ENCODE data around the gene MAP3K7. TPM values are rescaled to one million over a fixed set of nuclear protein-coding genes. Genes with fewer than 3 reads are reported as not detected.
"Not testable (repeated sequence)": the region's sequence is repeated elsewhere in the genome, so short reads cannot be mapped to it uniquely, and the experiment has no call there.

Gene MAP3K7
- total RNA-seq, 1 donor from 2014 or later = 32.5 TPM

- DNase-seq (ENCODE audit: low spot score) (no peak), ATAC-seq (no peak)
- intact Hi-C loops (cut with DNase I) = no loop called here
These were observed 3.6 kb downstream of the MAP3K7 start for GRCh38 chr6:90583179-90583835.

GRCh38 chr6:90581146-90581545, 5.7 kb downstream of the MAP3K7 start:
- DNase-seq (ENCODE audit: low spot score) (no peak), ATAC-seq (no peak)
- intact Hi-C loops (cut with DNase I) = no loop called here

DNA sequence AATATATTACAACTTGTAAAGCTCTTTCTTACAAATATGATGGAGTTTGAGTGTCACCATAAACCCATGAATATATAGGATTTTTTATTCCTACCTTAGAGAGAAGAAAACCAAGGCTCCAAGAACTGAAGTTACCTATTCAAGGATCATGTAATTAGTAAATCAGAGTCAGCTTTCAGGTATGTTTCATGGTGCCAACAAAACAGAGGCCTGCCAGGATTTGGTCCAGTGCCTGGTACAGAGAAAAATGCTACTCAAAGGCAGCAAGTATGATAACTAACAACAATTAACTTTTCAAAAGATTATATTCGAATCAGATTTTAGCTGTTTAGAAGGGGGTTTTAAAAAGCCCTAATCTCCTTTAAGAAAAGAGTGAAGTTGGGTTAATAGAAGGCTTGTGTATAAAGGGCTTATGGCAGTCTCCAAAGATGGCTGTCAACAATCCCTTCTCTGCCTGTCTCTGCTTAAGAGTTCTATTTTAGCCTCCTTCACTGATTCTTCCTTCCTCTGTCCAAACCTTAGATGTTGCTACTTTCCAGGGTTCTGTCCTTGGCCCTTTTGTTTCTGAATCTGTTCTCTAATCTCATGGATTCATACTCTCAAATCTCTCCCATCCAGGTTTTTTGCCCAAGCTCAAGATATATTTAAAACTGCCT, 7.8 kb downstream of the MAP3K7 start:
- intact Hi-C loops (cut with DNase I) = no loop called here
- DNase-seq (ENCODE audit: low spot score) = no peak
- no peak for ATAC-seq

DNA sequence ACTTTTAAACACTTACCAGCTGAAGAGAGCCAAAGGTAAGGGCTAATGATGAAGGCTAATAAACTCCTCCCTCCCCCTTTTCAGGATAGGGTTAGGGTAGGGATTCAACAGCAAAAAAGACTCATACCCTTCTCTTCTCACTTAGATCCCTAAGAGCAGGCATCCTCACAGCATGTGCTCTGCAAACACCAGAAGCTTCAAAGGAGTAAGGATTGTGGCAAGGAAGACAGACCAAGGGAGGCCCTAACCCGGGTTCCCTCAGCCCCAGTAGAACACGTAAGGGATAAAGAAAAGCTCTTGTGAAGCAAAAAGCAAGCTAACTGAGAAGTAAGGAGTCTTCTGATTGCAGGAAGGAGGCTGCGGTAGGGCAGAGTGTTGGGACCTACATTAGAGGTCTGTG, 11.6 kb downstream of the MAP3K7 start:
- DNase-seq (ENCODE audit: low spot score) = no peak
- no peak for ATAC-seq
- intact Hi-C loops (cut with DNase I) = no loop called here

- no peak for DNase-seq (ENCODE audit: low spot score)
- ATAC-seq = no peak
- intact Hi-C loops (cut with DNase I) = no loop called here
These were observed 12.3 kb downstream of the MAP3K7 start for GRCh38 chr6:90574610-90575009.

- DNase-seq (ENCODE audit: low spot score) (no peak), ATAC-seq (no peak)
- intact Hi-C loops (cut with DNase I) = no loop called here
These were observed 13.2 kb downstream of the MAP3K7 start for GRCh38 chr6:90573624-90574023.

DNA sequence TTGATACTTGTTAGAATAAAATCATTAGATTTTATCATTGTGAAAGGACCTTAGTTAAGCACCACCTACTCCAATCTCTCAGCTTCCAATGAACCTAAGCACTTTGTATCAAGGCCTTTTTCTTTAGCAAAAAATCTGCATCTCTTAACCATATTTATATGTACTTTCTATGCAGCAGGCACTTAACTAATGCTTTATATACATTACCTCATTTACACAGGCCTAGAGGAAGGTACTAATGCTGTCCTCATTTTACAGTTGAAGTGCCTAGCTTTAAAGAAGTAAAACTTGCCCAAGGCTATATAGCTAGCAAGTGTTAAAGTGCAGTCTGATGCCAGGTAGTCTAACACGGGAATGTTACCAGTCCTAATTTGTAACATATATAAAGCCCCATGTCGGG, 14.0 kb downstream of the MAP3K7 start:
- ATAC-seq (no peak), DNase-seq (ENCODE audit: low spot score) (no peak)
- intact Hi-C loops (cut with DNase I) = no loop called here

DNA sequence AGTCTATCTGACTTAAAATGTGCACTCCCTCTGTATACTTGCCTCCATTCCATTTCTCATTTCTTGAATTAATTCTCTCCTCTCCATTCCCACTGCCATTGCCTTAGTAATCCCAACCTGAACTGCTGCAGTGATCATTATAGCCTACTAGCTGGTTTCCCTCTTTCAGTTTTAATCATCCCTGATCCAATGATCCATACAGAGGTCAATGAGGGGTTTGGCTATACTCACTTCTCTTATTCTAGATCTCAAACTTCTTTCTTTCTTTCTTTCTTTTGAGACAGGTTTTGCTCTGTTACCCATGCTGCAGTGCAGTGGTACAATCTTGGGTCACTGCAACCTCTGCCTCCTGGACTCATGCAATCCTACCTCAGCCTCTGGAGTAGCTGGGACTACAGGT, 17.6 kb downstream of the MAP3K7 start:
- intact Hi-C loops (cut with DNase I) = no loop called here
- ATAC-seq = no peak

DNA sequence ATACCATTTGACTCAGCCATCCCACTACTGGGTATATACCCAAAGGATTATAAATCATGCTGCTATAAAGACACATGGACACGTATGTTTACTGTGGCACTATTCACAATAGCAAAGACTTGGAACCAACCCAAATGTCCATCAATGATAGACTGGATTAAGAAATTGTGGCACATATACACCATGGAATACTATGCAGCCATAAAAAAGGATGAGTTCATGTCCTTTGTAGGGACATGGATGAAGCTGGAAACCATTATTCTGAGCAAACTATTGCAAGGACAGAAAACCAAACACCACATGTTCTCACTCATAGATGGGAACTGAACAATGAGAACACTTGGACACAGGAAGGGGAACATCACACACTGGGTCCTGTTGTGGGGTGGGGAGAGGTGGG, 19.2 kb downstream of the MAP3K7 start:
- ATAC-seq; DNase-seq (ENCODE audit: low spot score); intact Hi-C loops (cut with DNase I): not testable (repeated sequence)

More for the DNA sequence above, 17.6 kb downstream of the MAP3K7 start:
- DNase-seq (ENCODE audit: low spot score) = no peak

GRCh38 chr6:90562341-90562740, 24.5 kb downstream of the MAP3K7 start:
- DNase-seq (ENCODE audit: low spot score); intact Hi-C loops (cut with DNase I); ATAC-seq: not testable (repeated sequence)

DNA sequence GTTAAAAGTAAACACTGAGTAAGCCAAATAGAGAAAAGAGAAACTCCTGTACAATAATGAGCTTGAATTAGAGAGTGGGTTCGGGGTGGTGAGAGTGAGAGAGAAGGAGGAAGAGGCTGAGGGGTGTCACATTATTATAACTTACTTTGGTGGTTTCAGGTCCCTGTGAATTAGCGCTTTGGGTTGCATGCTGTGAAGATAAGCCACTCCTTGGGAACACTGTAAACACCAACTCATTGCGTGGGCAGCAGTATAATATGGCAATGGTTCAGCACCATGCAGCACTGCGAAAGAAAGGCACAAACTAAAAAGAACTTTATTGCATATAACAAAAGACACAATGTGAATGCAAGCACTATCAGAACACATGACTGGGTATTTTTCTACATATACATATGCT, 26.9 kb downstream of the MAP3K7 start:
- DNase-seq (ENCODE audit: low spot score) (no peak), ATAC-seq (no peak)
- intact Hi-C loops (cut with DNase I) = no loop called here

- DNase-seq (ENCODE audit: low spot score) (no peak), ATAC-seq (no peak)
- intact Hi-C loops (cut with DNase I) = no loop called here
These were observed 29.9 kb downstream of the MAP3K7 start for GRCh38 chr6:90557006-90557405.

GRCh38 chr6:90547991-90548390, 38.9 kb downstream of the MAP3K7 start:
- DNase-seq (ENCODE audit: low spot score) (no peak), ATAC-seq (no peak)
- intact Hi-C loops (cut with DNase I) = no loop called here

- DNase-seq (ENCODE audit: low spot score) (no peak), ATAC-seq (no peak)
- intact Hi-C loops (cut with DNase I) = no loop called here
These were observed 39.8 kb downstream of the MAP3K7 start for GRCh38 chr6:90547079-90547478.

- intact Hi-C loops (cut with DNase I) = no loop called here
- no peak for ATAC-seq
- DNase-seq (ENCODE audit: low spot score) = no peak
These were observed 41.4 kb downstream of the MAP3K7 start for GRCh38 chr6:90545448-90545847.

- ATAC-seq (no peak), DNase-seq (ENCODE audit: low spot score) (no peak)
- intact Hi-C loops (cut with DNase I) = no loop called here
These were observed 42.1 kb downstream of the MAP3K7 start for GRCh38 chr6:90544741-90545140.

DNA sequence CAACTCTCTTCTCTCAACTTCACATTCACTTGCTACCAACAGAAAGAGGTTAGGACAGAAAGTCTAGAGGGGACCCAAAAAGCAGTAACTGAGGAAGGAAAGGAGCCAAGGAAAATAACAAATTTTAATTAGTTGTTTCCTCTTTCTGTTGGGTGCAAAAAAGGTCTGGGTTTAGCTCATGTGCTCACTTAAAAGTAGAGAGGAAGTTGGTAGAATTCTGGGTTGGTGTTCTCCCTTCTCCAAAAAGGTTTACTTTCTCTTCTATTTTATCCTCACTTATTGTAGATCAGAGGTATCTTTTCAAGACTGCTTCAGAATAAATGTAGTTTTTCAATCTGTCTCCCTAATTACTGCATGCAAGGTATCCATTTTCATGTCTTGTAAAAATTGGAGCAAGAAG, 42.8 kb downstream of the MAP3K7 start:
- DNase-seq (ENCODE audit: low spot score) (no peak), ATAC-seq (no peak)
- intact Hi-C loops (cut with DNase I) = no loop called here

- DNase-seq (ENCODE audit: low spot score) (no peak), ATAC-seq (no peak)
- intact Hi-C loops (cut with DNase I) = no loop called here
These were observed 45.7 kb downstream of the MAP3K7 start for GRCh38 chr6:90541221-90541620.

DNA sequence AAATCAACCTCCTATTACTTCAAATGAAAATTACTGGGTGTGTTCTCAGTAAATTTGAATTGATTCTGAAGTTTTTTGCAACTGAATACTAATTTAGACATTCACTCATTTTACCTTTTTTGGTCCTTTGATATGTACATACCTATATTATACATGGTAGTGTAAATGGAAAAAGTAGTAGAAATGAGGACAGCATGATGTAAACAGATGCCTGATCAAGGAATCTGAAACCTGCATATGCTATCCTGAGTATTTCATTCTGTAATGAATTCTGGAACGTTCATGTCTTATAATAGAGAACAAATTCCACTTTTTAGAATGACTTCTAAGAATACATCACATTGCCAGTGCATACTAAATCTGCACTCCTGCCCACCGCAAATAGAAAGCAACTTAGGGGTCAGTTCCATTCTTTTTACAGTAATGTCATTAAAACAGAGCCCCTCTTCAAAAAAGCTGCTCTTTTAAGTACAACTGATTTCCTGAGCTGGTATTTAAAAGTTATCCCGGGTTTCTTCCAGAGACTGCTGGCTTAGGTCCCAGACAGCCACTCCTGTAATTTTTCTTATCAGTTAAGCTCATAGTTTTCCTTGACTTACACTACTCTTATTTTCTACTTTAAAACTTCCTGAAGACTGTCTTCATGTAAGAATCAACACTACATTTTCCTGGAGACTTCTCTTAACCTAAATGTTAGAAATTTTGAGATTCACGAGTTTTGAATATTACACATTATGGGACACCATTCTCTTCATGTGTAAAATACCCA, 48.4 kb downstream of the MAP3K7 start:
- ATAC-seq (no peak), DNase-seq (ENCODE audit: low spot score) (no peak)
- intact Hi-C loops (cut with DNase I) = no loop called here

- intact Hi-C loops (cut with DNase I) = no loop called here
- DNase-seq (ENCODE audit: low spot score) (no peak), ATAC-seq (no peak)
These were observed 49.1 kb downstream of the MAP3K7 start for GRCh38 chr6:90537723-90538258.

Measured in sciatic nerve (tissue), 2 donors.